ENCODE measurements around the gene BIRC7.

GRCh38 chr20:63261060-63261794, 25.5 kb downstream of the BIRC7 start:
- no peak for TF ChIP-seq CTCF (IDR thresholded peaks at IDR 0.05 in 8 of 11, conservative IDR thresholded peaks at IDR 0.05 in 3 of 11)
- TF ChIP-seq POLR2AphosphoS5 (IDR thresholded peaks at IDR 0.05), result no peak
- no peak for TF ChIP-seq POLR2A (IDR thresholded peaks at IDR 0.05)
